ENCODE results near the gene ARFGAP3.
"Not testable (repeated sequence)": the region's sequence is repeated elsewhere in the genome, so short reads cannot be mapped to it uniquely, and the experiment has no call there.

Gene ARFGAP3

DNA sequence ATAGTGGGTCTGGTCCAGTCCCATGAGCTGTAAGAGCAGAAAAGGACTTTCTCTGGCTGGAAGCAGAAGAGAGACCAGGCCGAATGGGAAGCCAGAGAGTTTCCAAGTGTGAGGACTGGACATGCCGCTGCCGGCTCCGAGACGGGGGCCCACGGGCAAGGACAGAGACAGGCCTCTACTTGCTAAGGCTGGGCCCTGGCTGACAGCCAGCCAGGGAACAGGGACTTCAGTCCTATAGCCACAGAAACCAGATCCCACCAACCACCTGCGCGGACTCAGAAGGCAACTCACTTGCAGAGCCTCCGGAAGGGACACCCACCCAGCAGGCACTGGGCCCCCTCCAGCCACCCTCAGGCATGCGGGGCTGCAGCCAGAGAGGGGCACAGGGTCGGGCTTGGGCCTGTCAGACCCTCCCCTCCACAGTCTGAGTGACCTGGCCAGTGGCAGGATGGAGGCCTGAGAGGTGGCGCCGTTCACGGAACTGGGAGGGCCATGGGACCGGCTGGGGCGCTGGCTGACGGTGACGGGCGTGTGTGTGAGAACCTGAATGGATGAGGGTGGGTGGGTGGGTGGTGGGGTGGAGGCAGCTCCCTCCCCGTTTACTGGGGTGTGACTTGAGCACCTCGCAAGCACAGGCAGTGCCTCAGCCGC, 88.6 kb downstream of the ARFGAP3 start:
- DNase-seq (ENCODE audit: low spot score): no peak

DNA sequence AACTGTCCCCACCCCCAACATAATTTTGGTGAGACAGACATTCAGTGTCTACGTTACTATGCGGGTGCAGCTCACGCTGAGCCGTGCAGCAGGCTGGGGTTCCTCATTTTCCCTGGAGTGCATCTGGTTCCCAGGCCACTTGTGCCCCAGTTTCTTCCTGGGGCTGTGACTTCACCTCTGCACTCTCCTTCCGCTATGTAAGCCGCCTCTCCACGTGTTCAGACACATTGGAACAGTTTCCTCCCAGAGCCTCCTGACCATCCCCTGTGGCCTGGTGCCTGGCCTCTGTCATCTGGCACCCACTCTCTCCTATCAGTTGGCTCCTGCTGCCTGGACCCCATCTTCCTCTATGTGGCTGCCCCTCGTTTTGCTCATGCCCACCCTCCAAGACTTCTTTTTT, 90.2 kb downstream of the ARFGAP3 start:
- no peak for DNase-seq (ENCODE audit: low spot score)

DNA sequence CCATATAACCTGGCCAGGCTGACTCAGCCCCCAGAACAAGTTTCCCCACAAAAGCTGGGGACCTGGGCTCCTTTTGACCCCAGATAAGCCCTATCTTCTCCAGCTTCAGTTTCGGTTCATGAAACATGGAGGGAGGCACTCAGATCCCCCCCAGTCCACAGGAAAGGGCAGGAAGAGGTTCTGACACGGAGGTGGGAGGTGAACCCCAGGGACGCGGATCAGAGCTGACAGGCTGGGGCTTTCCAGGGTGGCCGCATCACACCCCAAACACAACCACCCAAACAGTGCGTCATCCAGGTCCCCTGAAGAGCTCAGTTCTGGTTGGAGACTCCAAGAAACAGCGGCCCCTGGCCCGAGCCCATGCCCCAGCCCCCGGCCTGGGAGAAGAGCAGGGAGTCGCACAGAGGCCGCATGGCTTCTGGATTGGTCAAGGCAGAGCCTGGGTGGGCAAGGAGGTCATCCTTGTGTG, 92.1 kb downstream of the ARFGAP3 start:
- no peak for DNase-seq (ENCODE audit: low spot score)

DNA sequence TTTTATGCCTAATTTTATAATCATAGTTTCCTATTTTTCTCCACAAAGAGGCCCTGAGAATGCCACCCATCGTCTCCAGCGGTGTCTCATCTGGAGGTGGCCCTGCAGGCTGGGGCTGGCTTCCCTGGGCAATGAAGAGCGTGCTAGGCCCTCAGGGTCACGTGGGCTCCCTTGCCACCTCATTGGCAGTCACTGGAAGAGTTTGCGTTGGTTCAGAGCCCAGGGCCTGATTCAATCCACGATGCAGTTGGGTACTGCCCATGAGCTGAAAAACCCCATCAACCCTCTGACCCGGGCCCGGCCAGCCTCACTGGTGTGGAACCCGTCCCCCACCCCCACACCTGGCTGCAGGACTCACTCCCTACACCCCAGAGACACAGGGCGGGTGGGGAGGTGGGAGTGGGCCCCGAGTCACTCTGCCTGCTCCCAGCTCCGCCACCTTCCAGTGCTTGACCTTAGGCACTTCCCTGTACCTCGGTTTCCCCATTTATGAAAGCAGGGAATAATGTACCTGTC, 93.0 kb downstream of the ARFGAP3 start:
- DNase-seq (ENCODE audit: low spot score): no peak

DNA sequence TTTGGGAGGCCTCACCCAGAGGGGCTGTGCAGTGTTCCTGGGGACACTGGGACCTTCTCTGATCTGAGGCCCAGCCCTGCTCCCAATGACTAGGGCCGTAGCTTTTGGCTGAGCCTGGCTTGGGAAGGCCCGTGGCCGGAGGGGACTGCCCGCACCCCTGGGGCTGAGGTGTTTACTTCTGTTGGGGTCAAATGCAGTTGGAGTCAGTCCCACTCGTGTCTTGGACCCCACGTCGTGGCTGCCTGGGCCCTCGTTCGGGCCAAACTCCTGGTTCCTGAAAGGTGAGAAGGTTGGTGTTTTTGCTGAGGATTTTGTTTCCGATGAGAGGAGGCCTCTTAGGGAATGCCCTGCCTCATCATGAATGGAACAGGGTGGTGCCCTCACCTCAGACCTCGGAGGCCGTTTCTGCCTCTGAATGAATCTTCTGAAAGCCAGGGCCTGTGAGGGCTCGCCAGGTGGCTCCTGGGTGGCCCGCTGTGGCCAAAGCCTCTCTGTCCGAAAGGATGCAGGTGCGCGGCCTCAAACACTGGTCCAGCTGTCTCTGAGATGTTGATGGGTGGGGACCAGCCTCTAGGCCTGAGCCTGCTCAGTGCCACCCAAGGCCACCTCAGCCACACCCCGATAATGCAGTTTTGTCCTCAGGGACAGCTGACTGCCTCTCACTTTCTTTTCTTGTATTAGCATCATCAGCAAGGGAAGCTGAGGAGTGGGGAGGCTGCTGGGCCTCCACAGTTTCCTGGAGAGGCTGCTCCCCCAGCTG, 96.1 kb downstream of the ARFGAP3 start:
- DNase-seq (ENCODE audit: low spot score): no peak

DNA sequence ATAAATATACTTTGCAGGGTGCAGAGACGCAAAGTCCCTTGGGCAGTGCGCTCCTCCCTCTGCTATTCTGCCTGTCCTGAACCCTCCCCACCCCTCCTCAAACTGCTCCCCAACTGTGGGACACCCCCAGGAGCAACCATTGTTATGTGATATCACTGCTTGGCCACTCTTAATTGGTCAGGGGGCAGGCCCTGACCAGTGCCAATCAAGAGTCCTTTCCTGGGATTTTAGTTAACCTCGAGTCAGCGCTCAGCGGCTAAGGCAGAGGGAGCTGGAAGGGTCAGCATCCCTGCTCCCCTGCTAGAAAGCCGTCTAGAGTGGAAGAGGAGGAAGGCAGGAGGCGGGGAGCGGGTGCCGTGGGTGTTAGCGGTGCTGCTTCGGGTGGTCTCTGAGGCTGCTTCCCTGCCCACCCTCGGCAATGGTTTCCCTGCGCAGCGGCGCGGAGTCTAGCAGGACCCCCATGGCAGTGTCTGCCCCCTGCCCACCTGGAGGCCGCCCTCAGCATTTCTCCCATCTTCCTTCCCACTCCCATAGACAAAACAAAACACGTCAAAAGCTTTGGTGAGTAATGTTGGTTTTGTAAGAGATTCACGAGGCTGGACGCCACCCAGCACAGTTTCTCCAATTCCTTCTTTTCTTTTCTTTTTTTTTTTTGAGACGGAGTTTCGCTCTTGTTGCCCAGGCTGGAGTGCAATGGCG, 98.0 kb downstream of the ARFGAP3 start:
- no peak for DNase-seq (ENCODE audit: low spot score)

DNA sequence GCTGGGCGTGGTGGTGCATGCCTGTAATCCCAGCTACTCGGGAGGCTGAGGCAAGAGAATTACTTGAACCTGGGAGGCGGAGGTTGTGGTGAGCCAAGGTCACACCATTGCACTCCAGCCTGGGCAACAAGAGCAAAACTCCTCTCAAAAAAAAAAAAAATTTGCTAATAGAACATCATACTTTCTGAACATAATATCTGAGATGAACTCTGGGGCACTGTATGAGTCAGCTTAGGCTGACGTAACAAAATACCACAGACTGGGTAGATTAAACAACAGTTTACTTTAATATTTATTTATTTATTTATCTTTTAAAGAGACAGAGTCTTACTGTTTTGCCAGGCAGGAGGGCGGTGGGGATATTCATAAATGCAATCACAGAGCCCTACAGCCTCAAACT, 101.5 kb downstream of the ARFGAP3 start:
- not testable (repeated sequence) for DNase-seq (ENCODE audit: low spot score)

DNA sequence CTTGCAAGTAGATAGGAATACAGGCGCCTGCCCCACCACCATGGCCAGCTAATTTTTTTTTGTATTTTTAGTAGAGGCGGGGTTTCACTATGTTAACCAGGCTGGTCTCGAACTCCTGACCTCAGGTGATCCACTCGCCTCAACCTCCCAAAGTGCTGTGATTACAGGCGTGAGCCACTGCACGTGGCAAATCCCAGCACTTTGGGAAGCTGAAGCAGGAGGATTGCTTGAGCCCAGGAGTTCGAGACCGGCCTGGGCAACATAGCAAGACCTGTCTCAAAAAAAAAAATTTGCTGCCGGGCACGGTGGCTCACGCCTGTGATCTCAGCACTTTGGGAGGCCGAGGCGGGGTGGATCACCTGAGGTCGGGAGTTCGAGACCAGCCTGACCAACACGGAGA, 102.0 kb downstream of the ARFGAP3 start:
- not testable (repeated sequence) for DNase-seq (ENCODE audit: low spot score)

DNA sequence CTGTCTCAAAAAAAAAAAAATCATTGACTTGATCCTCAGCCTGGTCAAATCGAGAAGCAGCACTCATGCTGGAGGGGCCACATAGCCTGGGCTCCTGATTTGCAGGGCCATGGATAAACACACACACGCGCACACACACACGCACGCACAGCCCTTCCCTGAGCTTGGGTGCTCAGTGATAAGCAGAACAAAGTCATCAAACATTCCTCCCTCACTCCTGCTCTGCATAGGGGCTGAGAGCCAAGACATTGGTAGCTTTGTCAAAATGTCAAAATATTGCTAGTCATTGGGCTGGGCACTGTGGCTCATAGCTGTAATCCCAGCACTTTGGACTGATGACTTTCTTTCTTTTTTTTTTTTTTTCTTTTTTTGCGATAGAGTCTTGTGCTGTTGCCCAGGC, 102.4 kb downstream of the ARFGAP3 start:
- DNase-seq (ENCODE audit: low spot score): no peak

DNA sequence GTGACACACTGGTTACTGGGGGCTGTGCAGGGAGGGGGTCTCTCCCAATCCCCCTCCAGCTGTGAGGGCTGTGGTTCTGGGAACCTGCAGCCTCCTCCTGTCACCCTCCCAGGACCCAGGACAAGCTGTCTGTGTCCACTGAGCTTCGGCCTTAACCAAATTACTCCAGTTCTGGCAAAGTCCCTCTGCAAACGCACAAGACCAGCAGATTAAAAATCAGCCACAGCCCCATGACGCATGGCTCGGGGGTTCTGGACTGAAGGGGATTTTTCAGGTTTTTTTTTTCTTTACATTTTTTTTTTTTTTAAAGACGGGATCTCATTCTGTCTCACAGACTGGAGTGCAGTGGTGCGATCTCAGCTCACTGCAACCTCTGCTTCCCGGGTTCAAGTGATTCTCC, 104.2 kb downstream of the ARFGAP3 start:
- no peak for DNase-seq (ENCODE audit: low spot score)

DNA sequence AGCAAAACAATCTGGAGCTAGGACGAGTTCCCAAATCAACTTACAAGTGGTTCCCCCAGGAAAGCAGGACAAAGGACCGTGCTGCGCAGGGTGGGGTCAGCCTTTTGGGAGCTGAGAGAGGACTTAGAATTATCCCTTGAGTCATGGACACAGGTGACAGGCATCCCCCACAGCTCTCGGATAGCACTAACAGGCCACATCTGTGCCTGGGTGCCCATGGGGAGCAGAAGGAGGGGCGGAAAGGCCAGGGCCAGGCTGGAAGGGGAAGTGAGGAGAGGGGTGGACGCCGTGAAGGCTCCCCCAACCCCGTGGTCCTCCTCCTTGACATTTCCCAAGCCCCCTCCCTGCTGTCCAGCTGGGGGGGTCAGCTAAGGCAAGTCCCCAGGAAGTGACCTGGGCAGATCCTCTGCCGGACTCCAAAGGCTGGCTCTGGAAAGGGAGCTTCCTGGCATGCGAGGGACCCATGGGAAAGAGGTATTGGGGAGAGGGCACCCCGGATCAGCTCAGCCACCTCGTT, 104.8 kb downstream of the ARFGAP3 start:
- no peak for DNase-seq (ENCODE audit: low spot score)

DNA sequence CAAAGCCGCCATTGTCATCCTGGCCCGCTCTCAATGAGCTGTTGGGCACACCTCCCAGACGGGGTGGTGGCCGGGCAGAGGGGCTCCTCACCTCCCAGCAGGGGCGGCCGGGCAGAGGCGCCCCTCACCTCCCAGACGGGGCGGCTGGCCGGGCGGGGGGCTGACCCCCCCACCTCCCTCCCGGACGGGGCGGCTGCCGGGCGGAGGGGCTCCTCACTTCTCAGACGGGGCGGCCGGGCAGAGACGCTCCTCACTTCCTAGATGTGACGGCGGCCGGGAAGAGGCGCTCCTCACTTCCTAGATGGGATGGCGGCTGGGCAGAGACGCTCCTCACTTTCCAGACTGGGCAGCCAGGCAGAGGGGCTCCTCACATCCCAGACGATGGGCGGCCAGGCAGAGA, 106.7 kb downstream of the ARFGAP3 start:
- DNase-seq (ENCODE audit: low spot score): not testable (repeated sequence)

DNA sequence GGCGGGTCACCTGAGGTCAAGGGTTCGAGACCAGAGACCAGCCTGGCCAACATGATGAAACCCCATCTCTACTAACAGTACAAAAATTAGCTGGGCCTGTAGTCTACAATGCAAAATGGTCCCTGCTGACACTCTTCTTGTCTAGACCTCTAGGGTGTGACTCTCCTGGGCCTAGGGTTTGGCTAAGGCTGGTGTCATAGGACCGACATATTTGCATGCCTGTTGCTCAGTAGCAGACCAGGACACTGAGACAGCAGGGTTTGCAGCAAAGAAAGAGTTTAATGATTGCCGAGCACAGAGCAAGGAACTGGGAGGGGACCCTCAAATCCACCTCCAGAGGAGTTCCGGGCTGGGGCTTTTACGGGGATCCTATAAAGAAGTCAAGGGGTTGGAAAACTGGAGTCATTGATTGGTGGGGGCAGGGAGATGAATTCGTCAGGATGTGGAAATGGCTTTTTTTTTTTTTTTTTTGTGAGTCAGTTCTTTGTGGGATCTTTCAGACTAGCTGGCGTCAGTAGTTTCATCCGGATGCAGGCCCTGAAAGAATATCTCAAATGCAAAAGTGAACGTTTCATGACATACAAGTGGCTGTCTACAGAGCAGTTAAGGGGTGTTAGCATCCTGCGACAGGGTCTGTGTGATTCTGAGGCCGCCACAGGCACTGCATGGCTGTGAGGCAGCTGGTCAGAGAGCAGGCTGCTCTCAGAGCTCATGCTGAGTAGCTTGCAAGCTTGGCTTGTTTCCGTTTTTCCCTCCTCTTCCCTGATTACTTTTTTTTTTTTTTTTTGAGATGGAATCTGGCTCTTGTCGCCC, 109.2 kb downstream of the ARFGAP3 start:
- no peak for DNase-seq (ENCODE audit: low spot score)

Measured in ecto neural progenitor cell (in vitro differentiated cells).